Astrocyte (in vitro differentiated cells and primary cell): ENCODE measurements around the gene RTN1.

Experiments used
- CTCF ChIP-seq: IDR thresholded peaks from 2 replicates; pipeline ENCODE4 v1.5.1; 2011; ENCODE audit warnings: low read depth, mild to moderate bottlenecking, inconsistent platforms, low read length, moderate library complexity; ENCODE audit not compliant: insufficient read depth
- EZH2 ChIP-seq: IDR thresholded peaks from 2 replicates; pipeline ENCODE4 v1.6.1; 2012; ENCODE audit warnings: mild to moderate bottlenecking, low read length, inconsistent platforms; ENCODE audit not compliant: insufficient read depth

- TF ChIP-seq CTCF (no peak), EZH2 (no peak)
These were observed 87.8 kb downstream of the RTN1 start for GRCh38 chr14:59782760-59783159.
